Iris pigment epithelial cell (primary cell): ENCODE measurements around the gene KRTAP6-2.

Source experiments
- DNase-seq: peaks from one replicate; pipeline ENCODE4 v3.0.0-alpha.2; 2011; ENCODE audit warnings: low read depth

The KRTAP6-2 gene

GRCh38 chr21:30567617-30568016 lies 31.1 kb downstream of the KRTAP6-2 start:
- DNase-seq: no peak

GRCh38 chr21:30563630-30564029 lies 35.1 kb downstream of the KRTAP6-2 start:
- no peak for DNase-seq

DNA sequence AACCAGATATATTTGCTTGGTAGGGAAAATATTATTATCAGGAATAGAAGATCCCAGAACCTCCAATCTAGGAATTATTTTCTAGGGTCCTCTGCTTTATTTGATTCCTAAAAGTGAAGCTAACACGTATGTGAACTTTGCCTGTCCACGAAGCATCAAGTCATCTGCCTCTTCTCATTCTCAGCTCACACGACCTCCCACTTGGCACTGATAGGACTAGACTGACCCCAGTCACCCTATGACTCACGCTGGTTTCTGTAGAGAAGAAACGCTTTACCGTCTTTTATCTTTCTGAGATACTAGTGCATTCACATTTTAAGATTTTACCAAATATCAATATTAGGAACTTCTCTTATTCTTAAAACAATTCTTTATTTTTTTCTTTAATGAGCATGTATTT lies 35.6 kb downstream of the KRTAP6-2 start:
- no peak for DNase-seq

DNA sequence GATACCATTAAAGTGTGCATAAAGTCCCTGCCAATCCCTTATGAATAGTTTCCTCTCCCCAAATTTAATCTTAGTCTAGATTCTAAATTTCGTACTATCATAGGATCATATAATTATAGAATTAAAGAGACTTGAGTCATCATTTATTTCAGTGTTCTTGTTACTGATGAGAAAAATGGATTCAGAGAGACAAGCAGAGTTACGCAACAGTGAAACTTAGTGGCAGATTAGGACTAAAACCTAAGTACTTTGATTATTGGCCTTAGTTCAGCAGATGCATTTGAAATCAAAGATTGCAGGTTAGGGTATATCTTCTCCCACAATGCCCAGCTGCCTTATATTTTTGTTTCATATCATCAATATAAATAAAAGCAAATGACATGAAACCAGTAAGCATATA lies 36.7 kb downstream of the KRTAP6-2 start:
- DNase-seq: no peak

- DNase-seq: no peak
Measured at GRCh38 chr21:30561264-30561895, 37.3 kb downstream of the KRTAP6-2 start, which contains the start of gene KRTAP19-7. TSS of gene KRTAP19-7 (minus strand) at chr21:30561314. CDS start at chr21:30561289, 25 bp downstream.

DNA sequence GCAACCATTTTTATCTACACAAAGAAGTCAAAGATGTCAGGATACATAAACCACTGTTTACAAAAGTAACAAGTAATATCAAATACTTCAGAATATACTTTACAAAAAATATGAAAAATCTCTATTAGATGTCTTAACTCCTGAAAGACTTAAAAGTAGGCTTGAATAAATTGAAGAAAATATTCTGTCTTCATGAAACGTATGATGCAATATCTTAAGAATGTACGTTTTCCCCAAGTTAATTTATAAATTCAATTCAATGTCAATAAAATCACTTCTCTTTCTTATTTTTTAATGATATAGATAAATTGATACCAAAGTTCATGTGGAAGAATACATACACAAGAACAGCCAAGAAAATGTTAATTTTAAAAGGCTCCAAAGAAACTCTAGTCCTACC lies 43.6 kb downstream of the KRTAP6-2 start:
- DNase-seq: no peak

DNA sequence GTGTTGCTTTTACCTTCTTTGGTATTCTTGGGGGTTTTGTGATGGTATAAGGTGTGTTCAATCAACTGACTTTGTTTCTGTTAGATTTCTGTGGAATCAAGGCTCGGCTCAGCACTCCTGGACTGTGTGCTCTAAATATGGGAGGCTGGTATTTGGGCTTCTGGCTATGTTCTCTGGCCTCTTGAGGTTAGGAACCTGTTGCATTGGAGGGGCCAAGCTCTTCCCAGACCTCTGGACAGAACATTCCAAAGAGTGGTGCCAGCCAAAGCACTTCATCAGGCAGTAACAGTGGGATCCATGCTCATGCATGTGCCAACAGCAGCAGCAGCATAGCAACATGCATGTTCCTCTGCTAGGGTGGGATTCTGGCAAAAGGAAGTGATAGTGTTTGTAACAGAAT lies 45.9 kb downstream of the KRTAP6-2 start:
- DNase-seq: no peak
